ENCODE data around the gene CST7.
A peak's percentile ranks its signal among the peaks of the same experiment; 100 is the strongest.

The CST7 gene

DNA sequence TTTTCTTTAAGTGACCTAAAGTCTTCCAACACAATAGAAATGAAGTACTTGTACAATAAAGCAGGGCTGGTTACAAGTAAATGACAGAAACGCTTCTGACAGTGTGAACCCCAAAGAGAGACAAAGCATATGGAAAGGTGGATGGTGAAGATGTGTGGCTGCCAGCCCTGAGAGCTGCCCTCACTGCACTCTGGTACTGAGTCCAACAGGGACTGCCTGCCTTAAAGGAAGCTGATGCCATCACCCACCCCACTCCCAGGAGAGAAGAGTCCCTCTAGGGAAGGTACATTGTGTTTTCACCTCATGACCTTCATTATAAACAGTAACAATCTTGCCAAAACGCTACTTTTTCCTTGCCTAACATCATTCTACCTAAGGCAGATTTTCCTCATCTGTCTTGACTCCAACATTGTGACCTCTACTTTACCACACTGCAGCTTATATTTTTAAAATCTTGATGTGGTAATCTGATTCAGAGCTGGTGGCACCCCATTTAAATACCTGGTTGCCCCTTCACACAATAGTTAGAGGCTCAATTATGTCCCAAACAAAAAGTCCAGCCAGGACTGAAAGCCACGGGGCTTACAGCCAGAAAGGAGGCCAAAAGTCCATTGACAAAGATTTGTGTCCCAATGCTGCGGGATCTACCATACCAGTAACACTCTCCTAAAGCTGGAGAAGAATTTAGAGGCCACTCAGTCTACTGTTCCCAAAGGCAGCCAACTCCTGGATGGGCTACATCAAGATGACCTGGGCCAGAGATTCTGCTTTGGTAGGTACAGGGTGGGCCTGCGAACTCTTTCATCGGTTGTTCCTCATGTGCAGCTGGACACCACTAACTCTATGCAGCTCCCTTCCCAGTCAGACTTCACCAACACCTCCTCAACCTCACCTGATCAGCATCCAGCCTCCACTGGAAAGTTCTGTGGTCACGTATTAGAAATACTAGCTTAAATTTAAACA is 39.1 kb downstream of the CST7 start:
- Histone ChIP-seq H3K4me1 (ENCODE audit: insufficient read depth, poor library complexity, severe bottlenecking) (peaks cover 5% of the 10 kb centered on the region), H3K27me3 (ENCODE audit: insufficient read depth, poor library complexity, severe bottlenecking) (no peaks in the 10 kb centered on the region), H3K27ac (ENCODE audit: poor library complexity, severe bottlenecking) (no peak overlapping the region), H3K4me3 (ENCODE audit: severe bottlenecking) (no peak overlapping the region), H3K36me3 (ENCODE audit: low read depth) (peaks cover 9% of the 10 kb centered on the region), H3K9me3 (ENCODE audit: severe bottlenecking) (no peaks in the 10 kb centered on the region)
- no peak for TF ChIP-seq CTCF (IDR thresholded peaks at IDR 0.05; ENCODE audit: poor library complexity, severe bottlenecking)
- DNase-seq (ENCODE audit: low spot score) (no peak), ATAC-seq (ENCODE audit: low read depth) (no peak)

DNA sequence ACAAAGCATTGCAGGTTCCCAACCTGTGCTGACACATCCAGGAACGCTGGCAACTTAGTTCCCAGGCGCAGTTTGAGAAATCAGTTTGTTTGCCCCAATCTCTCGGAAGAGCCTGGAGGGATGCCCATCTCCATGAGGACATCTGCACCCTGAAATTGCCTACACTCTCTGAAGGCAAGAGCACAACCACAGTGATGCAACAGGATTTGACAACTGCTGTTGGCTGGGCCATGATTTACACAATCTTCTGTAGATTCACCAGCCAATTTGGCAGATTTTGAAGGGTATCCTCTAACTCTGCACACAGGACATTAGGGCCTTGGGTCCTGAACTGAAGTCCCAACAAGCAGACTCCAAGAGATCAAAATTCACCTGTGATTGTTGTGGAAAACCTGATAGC is 40.1 kb downstream of the CST7 start:
- Histone ChIP-seq H3K4me3 (ENCODE audit: severe bottlenecking) (no peak overlapping the region), H3K9me3 (ENCODE audit: severe bottlenecking) (no peaks in the 10 kb centered on the region), H3K27ac (ENCODE audit: poor library complexity, severe bottlenecking) (no peak overlapping the region), H3K36me3 (ENCODE audit: low read depth) (peaks cover 3% of the 10 kb centered on the region; the same call in 1 of the 2 replicates), H3K4me1 (ENCODE audit: insufficient read depth, poor library complexity, severe bottlenecking) (peaks cover 8% of the 10 kb centered on the region), H3K27me3 (ENCODE audit: insufficient read depth, poor library complexity, severe bottlenecking) (no peaks in the 10 kb centered on the region)
- DNase-seq (ENCODE audit: low spot score) (no peak), ATAC-seq (ENCODE audit: low read depth) (no peak)
- no peak for TF ChIP-seq CTCF (IDR thresholded peaks at IDR 0.05; ENCODE audit: poor library complexity, severe bottlenecking)

- no peak for TF ChIP-seq CTCF (IDR thresholded peaks at IDR 0.05; ENCODE audit: poor library complexity, severe bottlenecking)
- no peaks in the 10 kb centered on the region for H3K27me3 ChIP-seq (ENCODE audit: insufficient read depth, poor library complexity, severe bottlenecking)
- no peak overlapping the region for H3K27ac ChIP-seq (ENCODE audit: poor library complexity, severe bottlenecking)
- H3K4me3 ChIP-seq (ENCODE audit: severe bottlenecking), result no peak overlapping the region
- ATAC-seq (ENCODE audit: low read depth), result no peak
- H3K36me3 ChIP-seq (ENCODE audit: low read depth), result peaks cover 3% of the 10 kb centered on the region; the same call in 1 of the 2 replicates
- no peaks in the 10 kb centered on the region for H3K9me3 ChIP-seq (ENCODE audit: severe bottlenecking)
- peaks cover 8% of the 10 kb centered on the region for H3K4me1 ChIP-seq (ENCODE audit: insufficient read depth, poor library complexity, severe bottlenecking)
- no peak for DNase-seq (ENCODE audit: low spot score)
These were observed 41.8 kb downstream of the CST7 start for GRCh38 chr20:24990810-24991252.

DNA sequence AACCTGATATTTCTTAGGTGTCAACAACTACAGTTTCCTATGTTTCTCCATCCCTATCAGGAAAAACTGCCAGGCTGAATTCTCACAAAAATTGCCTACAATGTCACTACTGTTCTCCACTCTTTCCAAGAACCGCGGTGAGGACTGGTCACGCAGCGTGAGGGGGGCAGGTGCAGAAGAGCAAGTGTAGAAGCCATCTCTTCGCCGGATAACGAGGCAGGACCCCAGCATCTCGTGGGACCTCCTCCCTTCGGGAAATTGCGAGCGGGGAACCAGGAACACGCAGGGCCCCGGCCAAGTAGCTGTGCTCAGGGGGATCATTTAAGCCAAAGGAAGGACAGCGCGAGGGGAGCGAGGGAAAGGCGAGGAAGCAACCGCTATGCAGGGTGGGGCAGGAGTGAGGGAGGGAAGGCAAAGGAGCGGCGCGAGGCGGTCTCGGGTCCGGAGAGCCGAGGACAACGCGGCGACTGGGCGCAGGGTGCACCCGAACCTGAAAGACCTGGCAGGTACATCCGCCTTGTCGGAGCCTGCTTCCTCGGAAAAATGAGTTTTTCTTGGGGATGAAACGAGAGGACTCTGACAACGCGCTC is 42.9 kb downstream of the CST7 start:
- peak; percentile 53 for ATAC-seq (ENCODE audit: low read depth)
- Histone ChIP-seq H3K36me3 (ENCODE audit: low read depth) (peaks cover 3% of the 10 kb centered on the region; the same call in 1 of the 2 replicates), H3K9me3 (ENCODE audit: severe bottlenecking) (no peaks in the 10 kb centered on the region), H3K4me3 (ENCODE audit: severe bottlenecking) (peak overlapping the region; percentile 84), H3K27me3 (ENCODE audit: insufficient read depth, poor library complexity, severe bottlenecking) (no peaks in the 10 kb centered on the region), H3K27ac (ENCODE audit: poor library complexity, severe bottlenecking) (peak overlapping the region; percentile 41), H3K4me1 (ENCODE audit: insufficient read depth, poor library complexity, severe bottlenecking) (peaks cover 8% of the 10 kb centered on the region)
- no peak for TF ChIP-seq CTCF (IDR thresholded peaks at IDR 0.05; ENCODE audit: poor library complexity, severe bottlenecking)
- no peak for DNase-seq (ENCODE audit: low spot score)
